G401.6 (cell line): ENCODE data around the gene SORBS1.
A peak's percentile ranks its signal among the peaks of the same experiment; 100 is the strongest.
"Not testable (repeated sequence)": the region's sequence is repeated elsewhere in the genome, so short reads cannot be mapped to it uniquely, and the experiment has no call there.

Experiments
- FAIRE-seq: peaks from 2 replicates; lab custom pipeline; 2012; peaks lifted over from hg19 to GRCh38; lab: Jason Lieb, UNC

Gene SORBS1

GRCh38 chr10:95384011-95384704 is 177.0 kb downstream of the SORBS1 start:
- no peak for FAIRE-seq

GRCh38 chr10:95382596-95382995 is 178.6 kb downstream of the SORBS1 start:
- FAIRE-seq, result no peak

GRCh38 chr10:95382174-95382573 is 179.0 kb downstream of the SORBS1 start:
- FAIRE-seq, result no peak

GRCh38 chr10:95377950-95378349 is 183.2 kb downstream of the SORBS1 start:
- FAIRE-seq, result no peak

GRCh38 chr10:95375418-95375817 is 185.8 kb downstream of the SORBS1 start:
- no peak for FAIRE-seq

- peak; percentile 8 for FAIRE-seq
These were observed 186.5 kb downstream of the SORBS1 start for GRCh38 chr10:95374597-95375209.

GRCh38 chr10:95373660-95374059 is 187.5 kb downstream of the SORBS1 start:
- FAIRE-seq, result no peak

- no peak for FAIRE-seq
These were observed 196.8 kb downstream of the SORBS1 start for GRCh38 chr10:95364342-95364741.

- FAIRE-seq, result peak; percentile 90
These were observed 197.8 kb downstream of the SORBS1 start for GRCh38 chr10:95363303-95363912.

- no peak for FAIRE-seq
These were observed 201.0 kb downstream of the SORBS1 start for GRCh38 chr10:95360122-95360714.

- no peak for FAIRE-seq
These were observed 201.7 kb downstream of the SORBS1 start for GRCh38 chr10:95359466-95359865.

GRCh38 chr10:95356190-95356955 is 204.8 kb downstream of the SORBS1 start:
- FAIRE-seq, result no peak

GRCh38 chr10:95355301-95355700 is 205.9 kb downstream of the SORBS1 start:
- FAIRE-seq, result no peak

GRCh38 chr10:95354110-95354509 is 207.1 kb downstream of the SORBS1 start:
- no peak for FAIRE-seq

GRCh38 chr10:95353123-95353522 is 208.0 kb downstream of the SORBS1 start:
- no peak for FAIRE-seq

GRCh38 chr10:95352684-95353083 is 208.5 kb downstream of the SORBS1 start:
- FAIRE-seq, result no peak

GRCh38 chr10:95350830-95351228 is 210.3 kb downstream of the SORBS1 start:
- FAIRE-seq, result no peak

- FAIRE-seq, result no peak
These were observed 210.8 kb downstream of the SORBS1 start for GRCh38 chr10:95350219-95350829.

GRCh38 chr10:95347402-95347766 is 213.8 kb downstream of the SORBS1 start:
- FAIRE-seq, result not testable (repeated sequence)

GRCh38 chr10:95346715-95347401 is 214.3 kb downstream of the SORBS1 start:
- FAIRE-seq, result no peak

GRCh38 chr10:95343573-95343972 is 217.6 kb downstream of the SORBS1 start:
- FAIRE-seq, result no peak
